D721Med (cell line): Measurements from ENCODE around the gene WFS1.

Experiments used
- DNase-seq: peaks from one replicate; pipeline ENCODE4 v3.0.0; 2011; ENCODE audit warnings: low spot score; ENCODE audit not compliant: insufficient read length
- FAIRE-seq: peaks from 2 replicates; lab custom pipeline; 2011; peaks lifted over from hg19 to GRCh38; lab: Jason Lieb, UNC
- TF ChIP-seq, protein P1 (sequence below): IDR thresholded peaks from 2 replicates; pipeline ENCODE4 v1.5.1; 2012; ENCODE audit warnings: mild to moderate bottlenecking, control low read depth; ENCODE audit not compliant: insufficient read depth; ENCODE audit errors: missing control alignments

The WFS1 gene

DNA sequence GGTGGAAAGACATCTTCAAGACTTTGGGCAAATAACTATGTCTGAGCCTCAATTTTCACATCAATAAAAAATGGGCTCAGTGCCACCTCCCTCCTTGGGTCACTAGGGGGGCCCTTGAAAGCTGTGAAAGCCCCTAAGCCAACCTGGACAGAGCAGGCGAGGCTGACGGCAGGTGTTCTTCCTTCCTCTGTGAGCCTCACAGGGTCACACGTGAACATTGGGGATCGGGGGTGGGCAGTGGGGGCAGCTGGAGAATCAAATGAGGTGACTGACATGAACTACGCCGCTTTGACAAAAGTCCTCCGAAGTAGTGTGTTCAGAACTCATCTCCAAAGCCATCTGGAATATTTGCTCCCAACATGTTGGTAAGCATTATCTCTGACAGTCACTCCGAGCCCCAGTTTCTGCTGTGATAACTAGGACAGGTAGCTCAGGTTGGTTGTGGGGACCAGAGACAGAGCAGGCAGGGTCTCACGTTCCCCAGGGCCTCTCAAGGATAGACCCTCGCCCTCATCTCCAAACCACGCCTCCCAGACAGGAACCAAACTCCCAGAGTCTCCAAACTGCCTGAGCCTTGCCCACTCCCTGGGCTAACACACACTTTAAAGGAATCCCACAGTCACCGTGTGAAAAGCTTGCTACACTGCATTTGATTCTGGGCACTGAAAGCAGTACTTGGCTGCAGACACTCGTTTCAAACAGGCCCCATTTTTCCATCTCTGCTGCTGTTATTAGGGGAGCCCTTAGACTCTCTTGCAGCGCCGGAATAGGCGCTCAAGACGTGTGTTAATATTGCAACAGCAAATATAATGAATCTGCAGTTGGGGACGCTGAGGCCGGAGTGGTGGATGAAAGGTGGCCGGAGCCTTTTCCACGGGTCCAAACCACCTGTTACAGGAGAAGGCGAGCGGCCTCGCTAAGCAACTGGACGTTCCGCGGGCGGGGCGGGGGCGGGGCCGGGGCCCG lies 717 bp upstream of the WFS1 start:
- no peak for FAIRE-seq
- TF ChIP-seq, protein P1, sequence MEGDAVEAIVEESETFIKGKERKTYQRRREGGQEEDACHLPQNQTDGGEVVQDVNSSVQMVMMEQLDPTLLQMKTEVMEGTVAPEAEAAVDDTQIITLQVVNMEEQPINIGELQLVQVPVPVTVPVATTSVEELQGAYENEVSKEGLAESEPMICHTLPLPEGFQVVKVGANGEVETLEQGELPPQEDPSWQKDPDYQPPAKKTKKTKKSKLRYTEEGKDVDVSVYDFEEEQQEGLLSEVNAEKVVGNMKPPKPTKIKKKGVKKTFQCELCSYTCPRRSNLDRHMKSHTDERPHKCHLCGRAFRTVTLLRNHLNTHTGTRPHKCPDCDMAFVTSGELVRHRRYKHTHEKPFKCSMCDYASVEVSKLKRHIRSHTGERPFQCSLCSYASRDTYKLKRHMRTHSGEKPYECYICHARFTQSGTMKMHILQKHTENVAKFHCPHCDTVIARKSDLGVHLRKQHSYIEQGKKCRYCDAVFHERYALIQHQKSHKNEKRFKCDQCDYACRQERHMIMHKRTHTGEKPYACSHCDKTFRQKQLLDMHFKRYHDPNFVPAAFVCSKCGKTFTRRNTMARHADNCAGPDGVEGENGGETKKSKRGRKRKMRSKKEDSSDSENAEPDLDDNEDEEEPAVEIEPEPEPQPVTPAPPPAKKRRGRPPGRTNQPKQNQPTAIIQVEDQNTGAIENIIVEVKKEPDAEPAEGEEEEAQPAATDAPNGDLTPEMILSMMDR = no peak
- no peak for DNase-seq

DNA sequence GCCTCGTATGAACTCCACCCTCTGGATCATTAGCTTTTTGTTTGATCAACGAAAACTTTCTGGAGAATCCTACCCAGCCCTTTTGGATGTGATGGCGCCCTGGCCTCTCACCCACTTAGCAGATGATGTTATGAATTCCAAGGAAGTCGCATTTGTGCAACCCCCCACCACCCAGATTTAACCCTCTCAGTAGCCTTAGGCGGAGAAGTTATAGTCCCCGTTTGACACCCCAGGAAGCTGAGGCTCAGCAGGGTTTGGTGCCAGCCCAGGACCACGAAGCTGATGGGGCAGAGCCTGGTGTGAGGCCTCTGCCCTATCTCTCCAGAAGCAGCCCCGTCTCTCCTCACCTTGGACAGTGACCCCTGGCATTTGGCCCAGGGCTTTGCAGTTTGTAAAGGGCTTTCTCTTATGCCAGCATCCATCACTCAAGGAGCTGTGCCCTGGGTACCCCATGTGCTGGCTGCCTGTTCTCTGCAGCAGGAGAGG lies 1.0 kb downstream of the WFS1 start:
- FAIRE-seq (no peak), DNase-seq (no peak)
- TF ChIP-seq, protein P1 = no peak

DNA sequence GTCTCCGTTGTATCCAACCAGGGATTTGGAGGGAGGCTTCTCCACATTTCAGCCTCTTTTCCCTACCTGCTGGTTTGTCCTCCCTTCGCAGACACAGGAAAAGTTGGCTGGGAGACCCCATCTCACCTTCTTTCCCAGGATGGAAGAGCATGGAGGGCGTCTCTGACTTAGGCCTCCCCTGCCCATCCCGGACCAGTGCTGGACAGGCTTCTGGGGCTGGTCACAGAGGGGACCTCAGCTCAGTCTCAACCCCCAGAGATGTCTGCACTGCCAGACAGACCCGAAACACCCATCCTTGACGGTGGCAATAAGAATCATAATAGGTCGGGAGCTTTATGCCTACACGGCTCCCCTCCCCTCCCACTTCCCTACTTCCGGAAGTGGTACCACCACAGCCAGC lies 1.6 kb downstream of the WFS1 start:
- TF ChIP-seq, protein P1 = no peak
- no peak for DNase-seq
- no peak for FAIRE-seq

DNA sequence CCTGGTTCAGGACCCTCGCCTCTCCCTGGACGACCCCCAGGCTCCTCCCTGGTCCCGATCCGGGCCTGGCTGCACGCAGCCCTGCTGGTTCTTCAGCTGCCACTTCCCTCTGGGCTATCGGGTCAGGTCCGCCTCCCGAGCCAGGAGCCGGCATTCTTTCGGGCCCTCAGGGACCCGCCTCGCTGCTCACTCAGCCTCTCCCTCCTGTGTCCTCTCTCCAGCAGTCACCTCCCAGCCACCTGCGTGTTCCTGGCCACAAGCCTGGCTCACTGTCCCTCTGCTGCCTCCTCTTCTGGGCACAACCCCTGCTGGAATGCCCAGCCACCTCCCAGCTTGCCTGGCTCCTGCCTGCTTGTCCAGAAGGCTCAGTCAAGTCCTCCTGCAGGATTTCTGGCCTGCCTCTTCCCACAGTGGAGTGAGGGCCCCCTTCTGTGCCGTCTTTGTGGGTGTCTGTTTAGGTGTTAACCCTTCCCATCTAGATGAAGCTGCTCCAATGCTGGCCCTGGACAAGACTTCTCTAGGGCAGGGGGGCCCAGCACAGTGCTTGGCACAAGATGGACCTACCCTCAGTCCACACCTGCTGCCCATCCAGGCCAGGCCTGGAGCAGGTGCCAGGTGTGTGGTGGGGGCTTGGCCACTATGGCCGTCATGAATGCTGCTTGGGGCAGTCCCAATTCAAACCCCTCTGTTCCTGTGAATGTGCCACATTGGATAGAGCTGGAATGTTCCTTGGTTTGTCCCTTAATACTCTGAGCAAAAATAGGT lies 2.2 kb downstream of the WFS1 start:
- TF ChIP-seq, protein P1 = no peak
- no peak for DNase-seq
- no peak for FAIRE-seq

DNA sequence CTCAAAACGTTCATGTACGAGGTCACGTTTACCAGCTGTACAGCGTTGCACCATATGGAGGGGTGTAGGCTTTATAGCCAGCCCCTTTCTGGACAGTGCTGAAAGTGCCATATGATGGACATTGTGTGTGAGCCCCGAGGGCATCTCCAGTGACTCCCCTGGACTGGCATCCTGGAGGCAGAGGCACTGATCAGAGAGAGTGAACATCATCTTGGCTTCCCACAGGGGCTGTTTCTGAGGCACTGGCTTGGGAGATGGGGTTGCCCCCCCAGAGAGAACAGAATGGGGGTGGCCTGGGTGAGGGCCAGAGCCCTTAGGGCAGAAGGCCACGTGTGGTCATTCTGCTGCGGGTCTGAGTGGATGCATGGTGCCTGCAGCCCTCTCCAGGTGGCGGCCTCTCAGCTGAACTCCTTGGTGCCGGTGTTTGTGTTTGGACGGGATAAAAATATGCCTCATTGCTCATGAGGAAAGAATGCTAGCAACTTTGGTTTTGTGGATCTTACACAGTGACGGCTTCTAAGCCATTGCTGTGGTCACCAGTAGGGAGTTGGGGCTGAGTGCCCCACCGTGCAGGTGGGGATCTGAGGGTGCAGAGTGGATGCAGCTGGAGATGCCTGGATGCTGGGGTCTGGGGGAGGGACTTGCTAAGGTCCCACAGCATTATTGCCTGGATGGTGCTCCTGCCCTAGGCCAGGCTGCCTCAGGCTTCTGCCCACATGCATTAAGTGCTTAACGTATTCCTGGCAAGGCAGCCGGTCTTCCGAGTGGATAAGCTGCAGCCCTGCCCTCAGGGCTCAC lies 3.4 kb downstream of the WFS1 start:
- FAIRE-seq (no peak), DNase-seq (no peak)
- TF ChIP-seq, protein P1 = no peak

DNA sequence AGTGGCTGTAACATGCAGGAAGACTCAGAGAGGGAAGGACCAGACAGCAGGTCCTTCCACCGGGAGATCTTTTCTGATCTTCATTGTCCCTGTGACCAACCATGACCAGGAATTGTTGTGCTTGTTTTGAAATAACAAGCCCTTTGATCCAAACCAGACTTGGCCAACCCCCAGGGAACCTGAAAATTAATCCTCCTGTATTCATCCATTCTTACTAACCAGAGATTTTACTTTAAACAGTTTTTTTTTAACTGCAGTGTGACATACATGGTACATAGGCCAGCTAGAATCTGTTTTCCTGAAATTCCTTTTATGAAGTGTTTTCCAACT lies 4.0 kb downstream of the WFS1 start:
- DNase-seq (no peak), FAIRE-seq (no peak)
- TF ChIP-seq, protein P1 = no peak
